ENCODE results near the gene STRN4. TPM values are rescaled to one million over a fixed set of nuclear protein-coding genes. Genes with fewer than 3 reads are reported as not detected.

The STRN4 gene
- total RNA-seq, 1 donor from 2014 or later: 69.8 TPM

- TF ChIP-seq CTCF (IDR thresholded peaks at IDR 0.05): no peak
- H3K9me3 Mint-ChIP-seq (ENCODE audit: low read depth): no peaks in the 10 kb centered on the region
- H3K4me3 Mint-ChIP-seq (ENCODE audit: unreplicated experiment): no peak overlapping the region
- DNase-seq (ENCODE audit: low spot score): no peak
- H3K27me3 Mint-ChIP-seq (ENCODE audit: low read depth): no peaks in the 10 kb centered on the region
- peaks cover 6% of the 10 kb centered on the region for H3K4me1 Mint-ChIP-seq (ENCODE audit: low read depth)
- no peak overlapping the region for H3K27ac Mint-ChIP-seq (ENCODE audit: unreplicated experiment)
- peaks cover 48% of the 10 kb centered on the region for H3K36me3 Mint-ChIP-seq (ENCODE audit: low read depth)
These were observed 50.2 kb downstream of the STRN4 start for GRCh38 chr19:46696052-46696451.

GRCh38 chr19:46693760-46694159 is 52.5 kb downstream of the STRN4 start:
- H3K36me3 Mint-ChIP-seq (ENCODE audit: low read depth): peaks cover 51% of the 10 kb centered on the region
- no peaks in the 10 kb centered on the region for H3K27me3 Mint-ChIP-seq (ENCODE audit: low read depth)
- no peak overlapping the region for H3K27ac Mint-ChIP-seq (ENCODE audit: unreplicated experiment)
- H3K4me1 Mint-ChIP-seq (ENCODE audit: low read depth): peaks cover 6% of the 10 kb centered on the region
- no peaks in the 10 kb centered on the region for H3K9me3 Mint-ChIP-seq (ENCODE audit: low read depth)
- H3K4me3 Mint-ChIP-seq (ENCODE audit: unreplicated experiment): no peak overlapping the region
- no peak for DNase-seq (ENCODE audit: low spot score)
- no peak for TF ChIP-seq CTCF (IDR thresholded peaks at IDR 0.05)

GRCh38 chr19:46692918-46693722 is 53.1 kb downstream of the STRN4 start:
- DNase-seq (ENCODE audit: low spot score): no peak
- no peaks in the 10 kb centered on the region for H3K27me3 Mint-ChIP-seq (ENCODE audit: low read depth)
- no peak overlapping the region for H3K27ac Mint-ChIP-seq (ENCODE audit: unreplicated experiment)
- no peak overlapping the region for H3K4me3 Mint-ChIP-seq (ENCODE audit: unreplicated experiment)
- no peaks in the 10 kb centered on the region for H3K9me3 Mint-ChIP-seq (ENCODE audit: low read depth)
- H3K36me3 Mint-ChIP-seq (ENCODE audit: low read depth): peaks cover 51% of the 10 kb centered on the region
- TF ChIP-seq CTCF (IDR thresholded peaks at IDR 0.05): no peak
- H3K4me1 Mint-ChIP-seq (ENCODE audit: low read depth): peaks cover 6% of the 10 kb centered on the region

GRCh38 chr19:46691948-46692347 is 54.3 kb downstream of the STRN4 start:
- Mint-ChIP-seq H3K27ac (ENCODE audit: unreplicated experiment) (no peak overlapping the region), H3K36me3 (ENCODE audit: low read depth) (peaks cover 55% of the 10 kb centered on the region), H3K27me3 (ENCODE audit: low read depth) (no peaks in the 10 kb centered on the region), H3K9me3 (ENCODE audit: low read depth) (no peaks in the 10 kb centered on the region), H3K4me3 (ENCODE audit: unreplicated experiment) (no peak overlapping the region), H3K4me1 (ENCODE audit: low read depth) (no peaks in the 10 kb centered on the region)
- DNase-seq (ENCODE audit: low spot score): no peak
- TF ChIP-seq CTCF (IDR thresholded peaks at IDR 0.05): no peak

- Mint-ChIP-seq H3K9me3 (ENCODE audit: low read depth) (no peaks in the 10 kb centered on the region), H3K27ac (ENCODE audit: unreplicated experiment) (no peak overlapping the region), H3K27me3 (ENCODE audit: low read depth) (no peaks in the 10 kb centered on the region), H3K36me3 (ENCODE audit: low read depth) (peaks cover 52% of the 10 kb centered on the region), H3K4me1 (ENCODE audit: low read depth) (no peaks in the 10 kb centered on the region), H3K4me3 (ENCODE audit: unreplicated experiment) (no peak overlapping the region)
- no peak for DNase-seq (ENCODE audit: low spot score)
- TF ChIP-seq CTCF (IDR thresholded peaks at IDR 0.05): no peak
These were observed 55.1 kb downstream of the STRN4 start for GRCh38 chr19:46691104-46691503.
